Measurements from ENCODE around the gene KAZN.

KAZN gene

DNA sequence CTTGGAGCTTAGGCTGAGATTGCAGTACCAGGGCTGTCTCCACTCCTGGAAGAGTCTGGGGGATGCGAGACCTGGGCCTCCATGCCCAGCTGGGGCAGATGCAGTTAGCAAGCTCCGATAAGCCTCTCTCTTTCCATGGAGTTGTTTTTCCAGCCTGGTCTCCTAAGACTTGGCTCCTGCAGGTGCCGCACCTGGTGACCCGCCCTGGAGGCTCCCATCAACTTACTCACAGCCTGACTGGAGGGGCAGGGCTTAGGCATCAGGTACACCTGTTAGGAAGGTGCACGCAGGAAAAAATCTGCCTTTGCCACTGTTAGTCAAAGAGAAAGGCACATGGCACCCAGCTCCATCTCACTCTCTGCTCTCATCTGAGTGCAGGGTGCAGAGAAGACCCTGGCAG lies 356.9 kb downstream of the KAZN start:
- Histone ChIP-seq H3K36me3 (ENCODE audit: control insufficient read depth, insufficient read depth, low read length) (no peaks in the 10 kb centered on the region), H3K27me3 (replicated peaks; ENCODE audit: control insufficient read depth, insufficient read depth, low read length) (no peaks in the 10 kb centered on the region; the same call in 1 of the 2 replicates), H3K4me3 (replicated peaks; ENCODE audit: low read depth, low read length) (no peak overlapping the region)
- TF ChIP-seq, protein P1, sequence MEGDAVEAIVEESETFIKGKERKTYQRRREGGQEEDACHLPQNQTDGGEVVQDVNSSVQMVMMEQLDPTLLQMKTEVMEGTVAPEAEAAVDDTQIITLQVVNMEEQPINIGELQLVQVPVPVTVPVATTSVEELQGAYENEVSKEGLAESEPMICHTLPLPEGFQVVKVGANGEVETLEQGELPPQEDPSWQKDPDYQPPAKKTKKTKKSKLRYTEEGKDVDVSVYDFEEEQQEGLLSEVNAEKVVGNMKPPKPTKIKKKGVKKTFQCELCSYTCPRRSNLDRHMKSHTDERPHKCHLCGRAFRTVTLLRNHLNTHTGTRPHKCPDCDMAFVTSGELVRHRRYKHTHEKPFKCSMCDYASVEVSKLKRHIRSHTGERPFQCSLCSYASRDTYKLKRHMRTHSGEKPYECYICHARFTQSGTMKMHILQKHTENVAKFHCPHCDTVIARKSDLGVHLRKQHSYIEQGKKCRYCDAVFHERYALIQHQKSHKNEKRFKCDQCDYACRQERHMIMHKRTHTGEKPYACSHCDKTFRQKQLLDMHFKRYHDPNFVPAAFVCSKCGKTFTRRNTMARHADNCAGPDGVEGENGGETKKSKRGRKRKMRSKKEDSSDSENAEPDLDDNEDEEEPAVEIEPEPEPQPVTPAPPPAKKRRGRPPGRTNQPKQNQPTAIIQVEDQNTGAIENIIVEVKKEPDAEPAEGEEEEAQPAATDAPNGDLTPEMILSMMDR (IDR thresholded peaks at IDR 0.05; ENCODE audit: insufficient read depth, low read length, poor library complexity, severe bottlenecking) = no peak
- no peak for DNase-seq (ENCODE audit: extremely low read depth, insufficient read length)

DNA sequence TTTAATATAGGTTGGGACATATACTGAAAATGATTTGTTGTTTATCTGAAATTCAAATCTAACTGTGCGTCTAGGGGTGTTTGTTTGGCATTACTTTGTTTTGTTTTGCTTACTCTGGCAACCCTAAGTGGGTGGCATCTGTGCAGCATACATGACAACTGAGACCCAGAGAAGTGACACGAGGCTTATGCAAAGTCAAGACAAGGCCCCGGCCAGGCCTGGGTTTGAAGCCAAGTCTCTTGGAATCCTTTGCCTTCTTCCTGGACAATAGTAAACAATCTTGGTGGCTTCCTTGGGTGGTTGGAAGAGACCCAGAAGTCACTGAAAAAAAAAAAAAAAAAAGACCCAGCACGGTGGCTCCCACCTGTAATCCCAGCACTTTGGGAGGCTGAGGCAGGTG lies 357.5 kb downstream of the KAZN start:
- no peaks in the 10 kb centered on the region; the same call in 1 of the 2 replicates for H3K27me3 ChIP-seq (replicated peaks; ENCODE audit: control insufficient read depth, insufficient read depth, low read length)
- no peaks in the 10 kb centered on the region for H3K36me3 ChIP-seq (ENCODE audit: control insufficient read depth, insufficient read depth, low read length)
- TF ChIP-seq, protein P1 (IDR thresholded peaks at IDR 0.05; ENCODE audit: insufficient read depth, low read length, poor library complexity, severe bottlenecking) = no peak
- H3K4me3 ChIP-seq (replicated peaks; ENCODE audit: low read depth, low read length) = no peak overlapping the region
- DNase-seq (ENCODE audit: extremely low read depth, insufficient read length) = no peak

DNA sequence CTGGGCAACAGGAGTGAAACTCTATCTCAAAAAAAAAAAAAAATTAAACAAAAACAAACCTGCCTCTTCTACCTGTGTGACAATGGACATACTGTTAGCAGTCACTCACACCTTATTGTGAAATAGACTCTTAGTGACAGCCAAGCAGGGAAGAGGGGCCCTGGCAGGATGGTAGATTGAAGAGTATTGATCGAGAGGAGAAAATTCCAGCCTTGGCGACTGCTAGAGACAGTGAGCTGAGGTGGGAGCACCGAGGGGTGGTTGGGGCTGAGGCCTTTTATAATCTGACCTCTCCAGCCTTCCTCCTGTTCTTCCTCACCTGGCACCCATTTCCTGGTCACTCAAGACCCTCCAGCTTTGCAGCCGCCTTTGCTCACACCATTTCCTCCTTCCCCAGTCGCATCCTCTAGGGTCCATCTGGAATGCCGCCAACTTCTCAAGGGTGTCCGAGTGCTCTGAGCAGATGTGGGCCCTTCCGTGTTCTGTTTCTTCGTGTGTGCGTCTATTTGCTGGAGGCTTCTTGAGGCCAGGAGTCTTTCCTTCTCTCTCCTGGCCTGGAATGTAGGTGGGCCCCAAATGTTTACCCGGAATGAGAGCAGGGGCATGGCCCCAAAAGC lies 358.2 kb downstream of the KAZN start:
- Histone ChIP-seq H3K4me3 (replicated peaks; ENCODE audit: low read depth, low read length) (no peak overlapping the region), H3K27me3 (replicated peaks; ENCODE audit: control insufficient read depth, insufficient read depth, low read length) (no peaks in the 10 kb centered on the region; the same call in 1 of the 2 replicates), H3K36me3 (ENCODE audit: control insufficient read depth, insufficient read depth, low read length) (no peaks in the 10 kb centered on the region)
- DNase-seq (ENCODE audit: extremely low read depth, insufficient read length) = no peak
- TF ChIP-seq, protein P1 (IDR thresholded peaks at IDR 0.05; ENCODE audit: insufficient read depth, low read length, poor library complexity, severe bottlenecking) = no peak

DNA sequence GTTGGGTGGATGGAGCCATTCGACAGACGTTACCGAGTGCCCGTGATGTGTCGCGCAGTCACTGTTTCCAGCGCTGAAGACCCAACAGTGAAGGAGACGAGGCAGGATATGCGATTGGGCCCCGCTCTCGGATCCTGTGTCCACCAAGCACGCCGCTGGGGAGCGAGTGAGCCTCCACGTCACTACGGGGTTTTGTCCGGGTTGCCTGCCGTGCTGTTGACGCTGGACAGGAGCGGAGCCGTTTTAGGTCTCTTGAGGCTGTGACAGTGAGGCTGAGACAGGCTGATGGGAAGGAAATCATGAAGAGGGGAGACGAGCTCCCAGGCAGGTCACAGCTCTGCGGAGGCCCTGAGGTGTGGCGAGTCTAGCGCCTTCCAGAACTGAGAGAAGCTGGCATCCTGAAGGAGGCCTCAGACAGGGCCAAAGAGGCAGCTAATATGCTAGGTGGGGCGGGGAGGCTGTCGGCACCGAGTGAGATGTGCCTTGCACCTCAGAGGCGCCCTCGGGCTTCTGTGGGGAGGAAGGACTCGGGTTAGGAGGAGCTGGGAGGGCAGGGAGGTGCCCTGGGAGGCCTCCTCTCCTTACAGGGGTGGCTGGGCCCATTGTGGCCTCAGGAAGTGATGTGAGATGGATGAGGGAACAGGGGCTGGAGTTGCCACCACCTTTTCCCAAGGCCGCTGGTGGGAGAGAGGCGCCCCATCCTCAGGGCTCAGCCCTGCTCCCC lies 359.1 kb downstream of the KAZN start:
- Histone ChIP-seq H3K27me3 (replicated peaks; ENCODE audit: control insufficient read depth, insufficient read depth, low read length) (no peaks in the 10 kb centered on the region; the same call in 1 of the 2 replicates), H3K4me3 (replicated peaks; ENCODE audit: low read depth, low read length) (no peak overlapping the region), H3K36me3 (ENCODE audit: control insufficient read depth, insufficient read depth, low read length) (no peaks in the 10 kb centered on the region)
- DNase-seq (ENCODE audit: extremely low read depth, insufficient read length) = no peak
- TF ChIP-seq, protein P1 (IDR thresholded peaks at IDR 0.05; ENCODE audit: insufficient read depth, low read length, poor library complexity, severe bottlenecking) = no peak

DNA sequence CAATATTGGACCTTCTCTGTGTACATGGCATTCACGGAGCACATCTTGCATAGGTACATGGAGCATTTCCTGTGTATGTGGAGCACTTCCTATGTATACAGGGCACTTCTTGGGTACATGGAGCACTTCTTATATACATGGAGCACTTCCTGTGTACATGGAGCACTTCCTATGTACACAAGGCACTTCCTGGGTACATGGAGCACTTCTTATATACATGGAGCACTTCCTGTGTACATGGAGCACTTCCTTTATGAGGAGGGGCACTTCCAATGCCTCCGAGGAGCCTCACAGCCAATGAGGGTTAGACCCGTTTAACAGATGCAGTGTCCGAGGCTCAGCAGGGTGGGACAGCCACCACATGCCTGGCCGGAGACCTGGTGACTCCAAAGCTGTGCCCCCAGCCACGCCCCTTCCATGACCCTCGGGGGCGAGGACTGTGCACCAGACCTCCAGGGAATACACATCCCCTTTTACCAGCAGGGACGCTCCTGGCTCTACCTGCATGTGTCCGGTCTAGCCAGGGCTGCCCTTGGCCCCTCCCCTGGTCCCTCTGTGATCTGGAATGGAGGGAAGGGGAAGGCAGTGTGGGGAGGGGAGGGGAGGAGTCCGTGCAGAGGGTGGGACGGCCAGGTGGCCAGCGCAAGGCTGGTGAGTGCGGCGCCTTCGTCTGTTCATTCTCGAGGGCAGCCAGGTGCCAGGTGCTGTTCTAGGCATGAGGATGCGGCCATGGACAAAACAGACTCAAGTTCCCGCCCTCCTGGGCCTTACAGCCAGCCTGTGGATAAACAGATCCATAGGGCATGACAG lies 360.0 kb downstream of the KAZN start:
- TF ChIP-seq, protein P1 (IDR thresholded peaks at IDR 0.05; ENCODE audit: insufficient read depth, low read length, poor library complexity, severe bottlenecking) = no peak
- no peaks in the 10 kb centered on the region for H3K36me3 ChIP-seq (ENCODE audit: control insufficient read depth, insufficient read depth, low read length)
- no peak overlapping the region for H3K4me3 ChIP-seq (replicated peaks; ENCODE audit: low read depth, low read length)
- H3K27me3 ChIP-seq (replicated peaks; ENCODE audit: control insufficient read depth, insufficient read depth, low read length) = no peaks in the 10 kb centered on the region; the same call in 1 of the 2 replicates
- no peak for DNase-seq (ENCODE audit: extremely low read depth, insufficient read length)
